ENCODE measurements around the gene GPR21. TPM values are rescaled to one million over a fixed set of nuclear protein-coding genes. Genes with fewer than 3 reads are reported as not detected.
A peak's percentile ranks its signal among the peaks of the same experiment; 100 is the strongest.

The GPR21 gene
- total and polyA plus RNA-seq, 2 donors (not counting 1 experiment from before 2014, with no cell fraction given) = 0.66 to 1.2 TPM

DNA sequence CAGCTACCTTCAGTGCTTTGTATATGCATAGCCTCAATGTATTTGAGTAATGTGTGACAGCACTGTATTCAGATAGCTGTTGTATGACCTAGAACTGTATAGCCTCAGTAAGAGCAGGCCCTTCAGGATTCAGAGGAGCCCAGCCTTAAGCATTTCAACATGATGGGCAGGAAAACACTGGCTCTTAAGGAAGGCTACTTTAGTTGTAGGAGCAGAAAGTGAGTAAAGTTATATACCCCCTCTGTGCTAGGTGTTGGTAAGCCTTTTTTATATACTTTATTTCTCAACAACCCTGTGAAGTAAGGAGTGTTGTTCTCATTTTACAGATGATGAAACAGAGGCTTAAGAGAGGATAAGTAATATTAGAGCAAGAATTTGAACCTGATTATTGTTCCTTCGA, 1.5 kb upstream of the GPR21 start:
- no peaks in the 10 kb centered on the region for H3K27me3 ChIP-seq (ENCODE audit: control insufficient read depth, insufficient read depth, low read length)
- H3K79me2 ChIP-seq (ENCODE audit: control insufficient read depth, insufficient read depth, low read length) = no peaks in the 10 kb centered on the region
- H3K4me2 ChIP-seq (ENCODE audit: extremely low read depth, insufficient read depth, low read length) = no peak overlapping the region
- no peaks in the 10 kb centered on the region for H3K9me3 ChIP-seq (ENCODE audit: control insufficient read depth, insufficient read depth, low read depth, low read length)
- TF ChIP-seq EZH2 (IDR thresholded peaks at IDR 0.05; ENCODE audit: low read length, missing control alignments) = no peak
- TF ChIP-seq, protein P1, sequence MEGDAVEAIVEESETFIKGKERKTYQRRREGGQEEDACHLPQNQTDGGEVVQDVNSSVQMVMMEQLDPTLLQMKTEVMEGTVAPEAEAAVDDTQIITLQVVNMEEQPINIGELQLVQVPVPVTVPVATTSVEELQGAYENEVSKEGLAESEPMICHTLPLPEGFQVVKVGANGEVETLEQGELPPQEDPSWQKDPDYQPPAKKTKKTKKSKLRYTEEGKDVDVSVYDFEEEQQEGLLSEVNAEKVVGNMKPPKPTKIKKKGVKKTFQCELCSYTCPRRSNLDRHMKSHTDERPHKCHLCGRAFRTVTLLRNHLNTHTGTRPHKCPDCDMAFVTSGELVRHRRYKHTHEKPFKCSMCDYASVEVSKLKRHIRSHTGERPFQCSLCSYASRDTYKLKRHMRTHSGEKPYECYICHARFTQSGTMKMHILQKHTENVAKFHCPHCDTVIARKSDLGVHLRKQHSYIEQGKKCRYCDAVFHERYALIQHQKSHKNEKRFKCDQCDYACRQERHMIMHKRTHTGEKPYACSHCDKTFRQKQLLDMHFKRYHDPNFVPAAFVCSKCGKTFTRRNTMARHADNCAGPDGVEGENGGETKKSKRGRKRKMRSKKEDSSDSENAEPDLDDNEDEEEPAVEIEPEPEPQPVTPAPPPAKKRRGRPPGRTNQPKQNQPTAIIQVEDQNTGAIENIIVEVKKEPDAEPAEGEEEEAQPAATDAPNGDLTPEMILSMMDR (conservative IDR thresholded peaks at IDR 0.05 in 1 of 2, IDR thresholded peaks at IDR 0.05 in 1 of 2; ENCODE audit: low read depth in 1 of 2, low read length in 2 of 2) = no peak
- peak in 1 of 2 donors; percentile 36 for DNase-seq (ENCODE audit: low read depth in 2 of 2)
- no peak overlapping the region for H2AFZ ChIP-seq (ENCODE audit: low read length)
- peaks cover 4% of the 10 kb centered on the region for H3K4me1 ChIP-seq (ENCODE audit: control insufficient read depth, extremely low read depth, insufficient read depth, low read length)
- no peaks in the 10 kb centered on the region for H4K20me1 ChIP-seq (ENCODE audit: control insufficient read depth, extremely low read depth, insufficient read depth, low read length)
- no peak overlapping the region for H3K9ac ChIP-seq (ENCODE audit: insufficient read depth, low read length)
- no peak overlapping the region for H3K4me3 ChIP-seq (replicated peaks in 1 of 4; ENCODE audit: control extremely low read depth in 1 of 4, insufficient read depth in 1 of 4, low read depth in 3 of 4, low read length in 4 of 4)
- no peak overlapping the region for H3K27ac ChIP-seq (ENCODE audit: insufficient read depth, low read length)
- no peaks in the 10 kb centered on the region for H3K36me3 ChIP-seq (ENCODE audit: control insufficient read depth, insufficient read depth, low read length)

DNA sequence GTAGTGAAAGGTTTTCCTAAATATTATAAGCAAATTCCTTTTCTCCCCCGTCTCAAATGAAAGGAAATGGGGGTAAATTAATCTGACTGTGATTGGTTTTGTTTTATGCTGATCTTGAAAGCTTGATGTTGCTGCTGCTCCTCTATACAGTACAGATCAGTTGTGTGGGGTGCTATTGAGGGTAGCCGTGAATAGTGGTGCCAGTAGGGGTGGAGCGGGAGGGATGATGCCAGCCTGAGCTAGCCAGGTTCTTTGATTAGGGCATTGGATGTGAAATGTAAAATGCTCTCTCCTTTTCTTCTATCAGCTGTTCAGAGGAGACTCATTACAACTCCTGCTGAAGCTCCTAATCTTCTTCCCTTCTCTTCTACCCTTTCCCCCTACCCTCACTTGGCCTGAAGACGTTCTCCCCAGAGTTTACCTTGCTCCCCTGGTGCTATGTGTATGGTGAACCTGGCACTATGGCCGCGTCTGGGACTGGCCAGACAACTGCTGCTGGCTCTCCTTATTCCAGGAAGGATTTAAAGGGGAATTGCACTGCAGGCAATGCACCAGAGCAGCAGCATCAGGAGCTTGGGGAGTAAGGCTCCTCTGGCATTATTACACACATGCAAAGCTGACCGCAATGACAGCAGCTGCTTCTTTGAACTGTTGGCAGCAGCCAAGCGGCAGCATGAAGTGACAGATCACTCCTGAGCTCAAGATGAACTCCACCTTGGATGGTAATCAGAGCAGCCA, 566 bp downstream of the GPR21 start:
- no peaks in the 10 kb centered on the region for H3K36me3 ChIP-seq (ENCODE audit: control insufficient read depth, insufficient read depth, low read length)
- H3K79me2 ChIP-seq (ENCODE audit: control insufficient read depth, insufficient read depth, low read length) = no peaks in the 10 kb centered on the region
- H3K9ac ChIP-seq (ENCODE audit: insufficient read depth, low read length) = no peak overlapping the region
- no peak overlapping the region for H3K27ac ChIP-seq (ENCODE audit: insufficient read depth, low read length)
- H3K4me3 ChIP-seq (replicated peaks in 1 of 4; ENCODE audit: control extremely low read depth in 1 of 4, insufficient read depth in 1 of 4, low read depth in 3 of 4, low read length in 4 of 4) = peak overlapping the region in 2 of 4 experiments; percentile 1 to 31
- no peak overlapping the region for H2AFZ ChIP-seq (ENCODE audit: low read length)
- H4K20me1 ChIP-seq (ENCODE audit: control insufficient read depth, extremely low read depth, insufficient read depth, low read length) = no peaks in the 10 kb centered on the region
- DNase-seq (ENCODE audit: low read depth in 2 of 2) = peak; percentile 31 to 45
- peaks cover 10% of the 10 kb centered on the region for H3K4me1 ChIP-seq (ENCODE audit: control insufficient read depth, extremely low read depth, insufficient read depth, low read length)
- H3K4me2 ChIP-seq (ENCODE audit: extremely low read depth, insufficient read depth, low read length) = no peak overlapping the region
- no peaks in the 10 kb centered on the region for H3K27me3 ChIP-seq (ENCODE audit: control insufficient read depth, insufficient read depth, low read length)
- H3K9me3 ChIP-seq (ENCODE audit: control insufficient read depth, insufficient read depth, low read depth, low read length) = no peaks in the 10 kb centered on the region
- TF ChIP-seq, protein P1 (conservative IDR thresholded peaks at IDR 0.05 in 1 of 2, IDR thresholded peaks at IDR 0.05 in 1 of 2; ENCODE audit: low read depth in 1 of 2, low read length in 2 of 2) = no peak
- no peak for TF ChIP-seq EZH2 (IDR thresholded peaks at IDR 0.05; ENCODE audit: low read length, missing control alignments)

DNA sequence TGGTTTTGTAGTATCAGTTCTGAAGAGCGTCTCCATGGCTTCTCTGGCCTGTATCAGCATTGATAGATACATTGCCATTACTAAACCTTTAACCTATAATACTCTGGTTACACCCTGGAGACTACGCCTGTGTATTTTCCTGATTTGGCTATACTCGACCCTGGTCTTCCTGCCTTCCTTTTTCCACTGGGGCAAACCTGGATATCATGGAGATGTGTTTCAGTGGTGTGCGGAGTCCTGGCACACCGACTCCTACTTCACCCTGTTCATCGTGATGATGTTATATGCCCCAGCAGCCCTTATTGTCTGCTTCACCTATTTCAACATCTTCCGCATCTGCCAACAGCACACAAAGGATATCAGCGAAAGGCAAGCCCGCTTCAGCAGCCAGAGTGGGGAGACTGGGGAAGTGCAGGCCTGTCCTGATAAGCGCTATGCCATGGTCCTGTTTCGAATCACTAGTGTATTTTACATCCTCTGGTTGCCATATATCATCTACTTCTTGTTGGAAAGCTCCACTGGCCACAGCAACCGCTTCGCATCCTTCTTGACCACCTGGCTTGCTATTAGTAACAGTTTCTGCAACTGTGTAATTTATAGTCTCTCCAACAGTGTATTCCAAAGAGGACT, 1.5 kb downstream of the GPR21 start:
- Histone ChIP-seq H3K9me3 (ENCODE audit: control insufficient read depth, insufficient read depth, low read depth, low read length) (no peaks in the 10 kb centered on the region), H3K36me3 (ENCODE audit: control insufficient read depth, insufficient read depth, low read length) (no peaks in the 10 kb centered on the region), H2AFZ (ENCODE audit: low read length) (no peak overlapping the region), H3K27me3 (ENCODE audit: control insufficient read depth, insufficient read depth, low read length) (no peaks in the 10 kb centered on the region), H3K9ac (ENCODE audit: insufficient read depth, low read length) (no peak overlapping the region), H3K4me2 (ENCODE audit: extremely low read depth, insufficient read depth, low read length) (peak overlapping the region; percentile 20), H3K27ac (ENCODE audit: insufficient read depth, low read length) (no peak overlapping the region), H3K79me2 (ENCODE audit: control insufficient read depth, insufficient read depth, low read length) (no peaks in the 10 kb centered on the region), H3K4me3 (replicated peaks in 1 of 4; ENCODE audit: control extremely low read depth in 1 of 4, insufficient read depth in 1 of 4, low read depth in 3 of 4, low read length in 4 of 4) (no peak overlapping the region), H4K20me1 (ENCODE audit: control insufficient read depth, extremely low read depth, insufficient read depth, low read length) (no peaks in the 10 kb centered on the region), H3K4me1 (ENCODE audit: control insufficient read depth, extremely low read depth, insufficient read depth, low read length) (peaks cover 10% of the 10 kb centered on the region)
- DNase-seq (ENCODE audit: low read depth in 2 of 2) = no peak
- no peak for TF ChIP-seq EZH2 (IDR thresholded peaks at IDR 0.05; ENCODE audit: low read length, missing control alignments)
- TF ChIP-seq, protein P1 (conservative IDR thresholded peaks at IDR 0.05 in 1 of 2, IDR thresholded peaks at IDR 0.05 in 1 of 2; ENCODE audit: low read depth in 1 of 2, low read length in 2 of 2) = no peak

Measured in fibroblast of lung (primary cell).